ENCODE data around the gene POM121L12.

Gene POM121L12

GRCh38 chr7:53035499-53036412 is at the start of gene POM121L12:
Gene POM121L12, plus strand, starts transcription at chr7:53035633. Its CDS starts 39 bp downstream, at chr7:53035672.
- DNase-seq (ENCODE audit: low read depth in 2 of 2), result no peak

DNA sequence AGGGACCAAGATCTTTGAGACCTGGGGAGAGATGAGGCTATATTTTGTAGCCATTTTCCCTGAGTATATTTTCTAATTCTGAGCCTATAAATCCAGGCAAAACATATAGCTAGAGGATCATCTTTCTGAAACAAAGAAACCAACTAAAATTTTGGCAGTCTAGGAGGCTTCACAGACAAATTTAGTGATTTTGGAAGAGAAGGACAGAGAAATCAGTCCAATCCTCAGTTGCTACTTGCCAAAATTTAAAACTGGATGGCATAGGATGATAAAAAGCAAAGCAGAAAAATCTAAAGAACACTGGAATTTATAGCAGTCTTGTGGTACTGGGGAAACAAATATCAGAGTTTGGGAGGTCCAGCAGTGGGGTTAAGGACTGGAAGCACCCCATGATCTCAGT is 43.4 kb upstream of the POM121L12 start:
- DNase-seq (ENCODE audit: low read depth in 2 of 2), result no peak

- DNase-seq (ENCODE audit: low read depth in 2 of 2), result no peak
These were observed 42.8 kb upstream of the POM121L12 start for GRCh38 chr7:52992479-52993162.

DNA sequence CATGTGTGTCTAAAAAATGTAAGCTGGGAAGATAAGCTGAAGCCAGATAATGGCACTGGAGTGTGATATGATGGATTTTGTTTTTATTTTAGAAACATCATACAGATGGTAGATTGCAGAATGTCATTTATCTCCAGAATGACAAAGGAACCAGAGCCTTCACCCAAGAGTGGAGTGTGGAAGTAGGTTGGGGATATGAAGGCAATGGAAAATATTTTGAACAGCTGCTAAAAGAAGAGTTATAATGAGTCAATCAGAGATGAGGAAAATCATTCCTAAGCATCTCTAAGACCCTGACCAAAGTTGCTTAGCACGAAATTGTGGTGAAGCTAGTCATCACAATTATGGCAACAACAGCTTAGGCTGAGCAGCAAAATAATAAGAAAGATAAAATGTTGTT is 39.8 kb upstream of the POM121L12 start:
- DNase-seq (ENCODE audit: low read depth in 2 of 2), result no peak

- no peak for DNase-seq (ENCODE audit: low read depth in 2 of 2)
These were observed 34.2 kb upstream of the POM121L12 start for GRCh38 chr7:53001221-53001620.

GRCh38 chr7:53002389-53002788 is 33.0 kb upstream of the POM121L12 start:
- no peak for DNase-seq (ENCODE audit: low read depth in 2 of 2)

DNA sequence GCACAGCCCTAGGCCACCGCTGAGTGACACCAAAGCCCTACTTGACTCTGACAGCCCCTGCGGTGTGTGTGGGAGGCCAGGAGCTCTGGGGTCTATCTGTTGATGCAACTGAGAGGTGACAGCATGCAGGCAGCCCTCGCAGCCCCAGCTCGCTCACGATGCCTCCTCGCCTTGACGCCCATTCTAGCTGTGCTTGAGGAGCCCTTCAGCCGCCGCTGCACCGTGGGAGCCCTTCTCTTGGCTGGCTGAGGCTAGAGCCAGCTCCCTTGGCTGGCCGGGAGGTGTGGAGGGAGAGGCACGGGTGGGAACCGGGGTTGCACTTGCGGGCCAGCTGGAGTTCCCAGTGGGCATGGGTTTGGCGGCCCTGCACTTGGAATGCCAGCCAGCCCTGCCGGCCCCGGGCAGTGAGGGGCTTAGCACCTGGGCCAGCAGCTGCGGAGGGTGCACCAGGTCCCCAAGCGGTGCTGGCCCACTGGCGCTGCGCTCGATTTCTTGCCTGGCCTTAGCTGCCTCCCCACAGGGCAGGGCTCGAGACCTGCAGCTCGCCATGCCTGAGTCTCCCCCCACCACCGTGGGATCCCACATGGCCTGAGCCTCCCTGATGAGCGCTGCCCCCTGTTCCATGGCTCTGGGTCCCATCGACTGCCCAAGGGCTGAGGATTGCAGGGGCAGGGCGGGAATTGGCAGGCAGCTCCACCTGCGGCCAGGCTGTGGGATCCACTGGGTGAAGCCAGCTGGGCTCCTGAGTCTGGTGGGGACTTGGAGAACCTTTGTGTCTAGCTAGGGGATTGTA is 31.6 kb upstream of the POM121L12 start:
- DNase-seq (ENCODE audit: low read depth in 2 of 2), result no peak

DNA sequence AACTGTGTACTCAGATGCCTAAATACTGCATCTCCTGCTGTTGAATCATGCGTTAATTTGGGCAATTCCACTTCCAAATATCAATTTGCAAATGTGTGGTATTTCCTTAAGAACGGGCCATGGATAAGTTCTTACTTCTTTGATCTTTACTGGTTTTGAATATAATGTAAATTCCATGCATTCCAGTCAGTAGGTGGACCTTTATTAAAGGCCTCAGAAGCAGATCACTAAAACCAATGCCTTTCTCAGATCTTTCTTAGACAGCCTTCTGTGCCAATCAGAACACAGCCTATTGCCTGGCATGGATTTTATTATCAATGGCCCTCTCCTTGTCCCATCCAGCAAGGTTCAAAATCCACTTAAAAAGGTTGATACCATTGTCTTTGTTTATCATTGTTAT is 21.5 kb upstream of the POM121L12 start:
- DNase-seq (ENCODE audit: low read depth in 2 of 2), result no peak

GRCh38 chr7:53015463-53015862 is 20.0 kb upstream of the POM121L12 start:
- DNase-seq (ENCODE audit: low read depth in 2 of 2), result no peak

GRCh38 chr7:53022893-53023292 is 12.5 kb upstream of the POM121L12 start:
- DNase-seq (ENCODE audit: low read depth in 2 of 2), result no peak

DNA sequence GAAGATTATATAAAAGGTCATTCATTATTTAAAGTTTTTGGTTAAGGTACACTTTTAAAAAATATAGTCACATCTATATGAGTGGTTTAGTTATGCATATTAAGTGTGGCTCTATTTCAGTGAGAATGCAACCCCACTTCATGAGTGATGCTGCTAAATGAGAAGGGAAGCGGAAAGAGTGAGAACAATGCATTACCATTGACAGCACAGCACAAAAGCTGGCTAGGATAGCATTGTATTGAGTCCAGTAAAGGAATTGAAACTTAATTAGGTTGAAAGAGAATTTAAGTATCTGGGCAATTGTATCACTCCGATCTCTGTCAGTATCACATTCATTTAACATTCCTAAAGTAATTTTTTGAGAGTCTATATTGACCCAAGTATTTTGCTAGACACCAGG is 13.2 kb downstream of the POM121L12 start:
- no peak for DNase-seq (ENCODE audit: low read depth in 2 of 2)

DNA sequence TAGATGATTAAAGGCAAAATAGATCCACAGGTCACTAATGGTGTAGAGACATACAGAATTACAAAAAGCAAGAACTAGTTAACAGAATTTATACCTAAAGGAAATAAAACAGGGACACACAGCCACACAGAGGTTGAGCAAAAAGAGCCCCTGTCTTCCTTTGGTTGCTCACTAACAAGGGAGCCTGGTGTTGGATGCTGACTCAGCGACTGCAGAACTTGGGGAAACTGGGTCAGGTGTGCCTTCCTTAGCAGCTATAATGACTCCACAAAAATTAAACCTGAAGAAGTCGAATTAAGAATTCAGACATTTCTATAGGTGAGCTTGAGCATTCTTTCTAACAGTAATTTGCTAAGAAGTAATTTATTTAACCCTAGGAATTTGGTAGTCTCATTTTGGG is 15.0 kb downstream of the POM121L12 start:
- no peak for DNase-seq (ENCODE audit: low read depth in 2 of 2)

DNA sequence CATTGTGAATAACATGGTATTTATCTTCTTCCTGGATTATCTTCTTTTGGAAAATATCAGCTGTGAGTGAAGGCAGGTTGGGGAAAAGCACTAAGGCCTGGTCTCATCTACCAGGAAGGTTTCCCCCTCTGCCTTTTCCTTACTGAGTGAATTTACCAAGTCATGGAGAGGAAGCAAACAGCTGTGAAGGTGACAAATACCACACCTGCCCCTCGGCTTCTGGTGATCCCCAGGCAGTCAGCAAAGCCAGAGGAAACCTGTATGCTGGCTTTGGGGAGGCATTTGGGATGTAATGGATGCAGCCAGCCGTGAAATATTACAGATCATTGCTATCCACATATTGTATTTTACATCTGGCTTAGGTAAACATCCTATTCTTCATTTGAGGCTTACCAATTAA is 24.2 kb downstream of the POM121L12 start:
- no peak for DNase-seq (ENCODE audit: low read depth in 2 of 2)

DNA sequence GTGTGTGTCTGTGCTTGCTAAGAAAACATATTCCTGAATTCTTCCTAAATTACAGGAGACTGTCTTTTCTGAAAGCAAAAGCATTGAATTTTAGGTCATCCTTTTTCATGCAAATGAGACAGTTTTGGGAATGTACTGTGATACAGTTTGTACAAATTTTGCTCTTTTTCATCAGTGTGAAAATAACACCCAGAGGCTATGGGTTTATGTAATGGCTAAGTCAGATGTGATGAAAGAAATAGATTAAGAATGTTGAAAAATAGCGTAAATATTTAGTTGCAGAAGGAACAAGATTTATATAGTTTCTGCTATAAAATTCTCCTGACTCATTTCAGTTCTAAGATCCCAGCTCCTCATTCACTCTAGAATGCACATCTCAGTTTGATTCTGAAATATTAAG is 24.6 kb downstream of the POM121L12 start:
- no peak for DNase-seq (ENCODE audit: low read depth in 2 of 2)

DNA sequence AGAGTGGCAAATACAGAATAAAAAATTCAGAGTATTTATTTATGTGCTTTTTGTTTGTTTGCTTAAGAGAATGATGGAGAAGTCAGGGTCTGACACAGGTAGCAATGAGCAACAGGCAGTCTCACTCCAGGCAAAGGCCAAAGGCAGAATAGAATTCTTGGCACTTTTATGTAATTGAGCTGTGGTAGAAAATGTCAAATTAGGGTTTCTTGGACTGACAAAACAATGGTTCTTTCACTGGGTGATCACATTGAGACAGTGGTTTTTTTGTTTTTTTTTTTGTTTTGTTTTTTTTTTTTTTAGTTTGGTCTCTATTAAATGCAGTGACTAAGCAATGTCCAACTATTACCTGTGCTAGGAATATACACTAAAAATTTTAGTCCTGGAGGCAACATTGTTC is 27.4 kb downstream of the POM121L12 start:
- no peak for DNase-seq (ENCODE audit: low read depth in 2 of 2)

- no peak for DNase-seq (ENCODE audit: low read depth in 2 of 2)
These were observed 33.2 kb downstream of the POM121L12 start for GRCh38 chr7:53068673-53069072.

DNA sequence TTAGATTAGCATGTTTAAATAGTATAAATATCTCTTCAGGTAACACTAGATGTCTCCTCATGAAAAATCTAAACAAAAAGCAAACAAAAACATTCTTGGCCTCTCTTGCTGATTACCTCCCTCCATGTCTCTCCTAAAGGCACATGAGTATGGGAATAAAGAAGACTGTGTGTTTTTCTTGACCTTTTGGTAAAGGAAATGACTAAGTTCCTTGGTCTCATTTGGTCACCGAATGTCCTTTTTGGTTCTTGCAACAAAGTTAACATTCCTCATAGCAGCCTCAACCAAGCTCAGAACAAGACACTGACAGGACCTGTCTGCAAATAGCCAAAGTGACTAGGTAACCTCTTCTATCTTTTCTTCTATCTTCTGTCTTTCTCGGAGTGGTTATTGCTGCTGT is 35.5 kb downstream of the POM121L12 start:
- no peak for DNase-seq (ENCODE audit: low read depth in 2 of 2)
